GM23248 (cell line): Measurements from ENCODE around the gene CYB5RL. TPM values are rescaled to one million over a fixed set of nuclear protein-coding genes. Genes with fewer than 3 reads are reported as not detected.

Experiments
- DNase-seq: peaks from one replicate; pipeline ENCODE4 v3.0.0-alpha.2; 2015
- H2AFZ ChIP-seq: fragments of 200-600 bp; sonication (generic); 2 replicates; pipeline ENCODE4 v1.6.1; 2016; ENCODE audit warnings: antibody characterized with exemption
- H3F3A ChIP-seq: fragments of 200-600 bp; sonication (generic); 2 replicates; pipeline ENCODE4 v1.6.1; 2016; ENCODE audit warnings: mild to moderate bottlenecking, antibody characterized with exemption, mixed run types; ENCODE audit not compliant: insufficient read depth
- H3K27ac ChIP-seq: fragments of 200-600 bp; sonication (generic); 2 replicates; pipeline ENCODE4 v1.5.1; 2016; ENCODE audit warnings: mild to moderate bottlenecking
- H3K27me3 ChIP-seq: fragments of 200-600 bp; sonication (generic); replicated peaks from 2 replicates; pipeline ENCODE4 v1.6.1; 2016; ENCODE audit warnings: mild to moderate bottlenecking; ENCODE audit not compliant: insufficient read depth
- H3K36me3 ChIP-seq: fragments of 200-600 bp; sonication (generic); 2 replicates; pipeline ENCODE4 v1.6.1; 2016; ENCODE audit warnings: low read depth, mild to moderate bottlenecking
- H3K4me1 ChIP-seq: fragments of 200-600 bp; sonication (generic); 2 replicates; pipeline ENCODE4 v1.6.1; 2016; ENCODE audit warnings: mild to moderate bottlenecking; ENCODE audit not compliant: insufficient read depth
- H3K4me2 ChIP-seq: fragments of 200-600 bp; sonication (generic); one replicate; pipeline ENCODE4 v1.6.1; 2016; ENCODE audit warnings: mild to moderate bottlenecking; ENCODE audit not compliant: unreplicated experiment
- H3K4me3 ChIP-seq: fragments of 200-600 bp; sonication (generic); 2 replicates; pipeline ENCODE4 v1.5.1; 2016; ENCODE audit warnings: mild to moderate bottlenecking
- H3K79me2 ChIP-seq: fragments of 200-600 bp; sonication (generic); 2 replicates; pipeline ENCODE4 v1.6.1; 2016; ENCODE audit warnings: mild to moderate bottlenecking; ENCODE audit not compliant: insufficient read depth
- H3K9ac ChIP-seq: fragments of 200-600 bp; sonication (generic); 2 replicates; pipeline ENCODE4 v1.6.1; 2016; ENCODE audit warnings: mild to moderate bottlenecking
- H3K9me2 ChIP-seq: fragments of 200-600 bp; sonication (generic); 2 replicates; pipeline ENCODE4 v1.6.1; 2016; ENCODE audit warnings: mixed run types, mild to moderate bottlenecking, moderate library complexity; ENCODE audit not compliant: insufficient read depth
- H3K9me3 ChIP-seq: fragments of 200-600 bp; sonication (generic); one replicate; pipeline ENCODE4 v1.6.1; 2017; ENCODE audit warnings: low read depth
- H4K20me1 ChIP-seq: fragments of 200-600 bp; sonication (generic); 2 replicates; pipeline ENCODE4 v1.6.0; 2016; ENCODE audit not compliant: insufficient read depth
- EZH2 ChIP-seq: fragments of 200-600 bp; sonication (generic); IDR thresholded peaks from 2 replicates; pipeline ENCODE4 v1.6.1; 2018; ENCODE audit warnings: antibody characterized with exemption, mild to moderate bottlenecking; ENCODE audit not compliant: insufficient read depth, poor library complexity, severe bottlenecking
- EZH2phosphoT487 ChIP-seq: fragments of 200-600 bp; sonication (generic); IDR thresholded peaks from 2 replicates; pipeline ENCODE4 v1.6.1; 2018; ENCODE audit warnings: antibody characterized with exemption, moderate library complexity, mild to moderate bottlenecking, low read depth; ENCODE audit not compliant: insufficient read depth
- WGBS, 2 experiments: methylation state at CpG; one replicate each; pipeline ENCODE4 v1.1.6; 2015 to 2017; ENCODE audit warnings: low lambda C conversion rate in 2 of 2, low coverage in 1 of 2; ENCODE audit errors: missing lambda C conversion rate in 2 of 2; 5-methylcytosine and 5-hydroxymethylcytosine counted together
- in situ Hi-C: fragments of 300-500 bp; cut with MboI; formaldehyde crosslinking; loops from 2 replicates; pipeline ENCODE4 v1.15.0; 2020
- polyA plus RNA-seq: library from polyadenylated mRNA; unstranded; fragments of >200 nt; fragmentation: Nextera tagmentation; extraction: Ambion mirVana; gene quantifications from 2 replicates; pipeline ENCODE4 v1.2.1, GENCODE V29; 2016
- total RNA-seq: library from RNA; depleted of rRNA; stranded (reverse); fragments of >200 nt; shearing (Covaris generic); gene quantifications from 2 replicates; pipeline ENCODE4 v1.2.3, GENCODE V29; 2014

Gene CYB5RL
- total and polyA plus RNA-seq, 2 experiments from 2014 or later = 2.5 to 3.3 TPM

DNA sequence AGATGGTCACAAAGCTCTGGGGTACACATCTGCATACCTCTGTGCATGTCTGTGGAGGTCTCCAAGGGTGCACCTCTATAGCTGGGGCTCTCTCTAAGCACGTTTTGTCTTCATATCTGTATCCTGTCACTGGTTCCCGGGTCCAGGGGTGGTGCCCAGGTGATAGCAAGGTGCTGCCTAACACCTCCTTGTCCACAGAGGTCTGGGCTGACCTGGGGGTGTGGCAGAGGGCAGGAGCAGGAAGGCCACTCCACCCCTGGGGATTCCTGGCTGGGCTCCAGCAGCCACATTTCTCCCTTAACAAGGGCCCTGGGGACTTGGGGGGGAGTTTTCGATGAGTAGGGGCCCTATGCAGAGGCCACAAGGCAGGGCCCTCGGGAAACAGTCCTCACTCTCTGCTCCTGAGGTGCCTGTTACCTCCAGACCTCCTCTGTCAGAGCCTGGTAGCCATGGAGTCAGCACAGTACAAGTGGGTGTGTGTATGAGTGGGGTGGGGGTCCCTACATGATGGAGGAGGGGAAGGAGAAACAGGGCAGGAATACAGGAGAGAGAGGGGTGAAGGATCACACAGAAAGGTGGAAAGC, 40.0 kb downstream of the CYB5RL start:
- H3K27ac ChIP-seq = no peak overlapping the region
- no peaks in the 10 kb centered on the region for H3K9me2 ChIP-seq
- no peak overlapping the region for H2AFZ ChIP-seq
- no peak overlapping the region for H3K4me3 ChIP-seq
- H3K27me3 ChIP-seq = no peaks in the 10 kb centered on the region
- no peak overlapping the region for H3K4me2 ChIP-seq
- no peaks in the 10 kb centered on the region for H3K79me2 ChIP-seq
- no peaks in the 10 kb centered on the region for H3K4me1 ChIP-seq
- in situ Hi-C loops = no loop called here
- TF ChIP-seq EZH2 (no peak), EZH2phosphoT487 (no peak)
- WGBS, 2 experiments = 48 to 57% methylated on average over 4 of the region's 4 CpGs
- H4K20me1 ChIP-seq = no peaks in the 10 kb centered on the region
- H3K36me3 ChIP-seq = no peaks in the 10 kb centered on the region
- H3K9ac ChIP-seq = no peak overlapping the region
- no peaks in the 10 kb centered on the region for H3K9me3 ChIP-seq
- H3F3A ChIP-seq = no peaks in the 10 kb centered on the region
- DNase-seq = no peak

DNA sequence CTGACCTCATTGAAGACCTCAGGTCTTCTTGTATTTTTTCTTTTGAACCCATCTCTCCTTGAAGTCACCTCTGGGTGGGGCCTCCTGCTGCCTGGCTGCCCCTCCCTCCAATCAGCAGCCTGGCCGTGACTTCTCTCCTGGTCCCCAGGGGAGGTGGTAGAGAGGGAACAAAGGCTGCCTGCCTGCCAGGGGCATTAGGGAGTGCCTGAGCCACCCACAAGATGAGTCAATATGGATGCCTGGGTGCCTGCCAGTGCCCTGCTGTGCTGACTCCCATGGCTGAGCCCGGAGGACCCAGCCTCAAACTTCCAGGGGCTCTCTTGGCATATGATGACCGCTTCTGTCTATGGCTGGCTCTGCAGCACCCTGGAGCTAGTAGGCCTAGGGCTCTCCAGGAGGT, 41.8 kb downstream of the CYB5RL start:
- Histone ChIP-seq H3K36me3 (no peaks in the 10 kb centered on the region), H3K9me3 (no peaks in the 10 kb centered on the region), H3K4me3 (no peak overlapping the region), H4K20me1 (no peaks in the 10 kb centered on the region), H3F3A (peaks cover 10% of the 10 kb centered on the region; the same call in 1 of the 2 replicates), H3K79me2 (no peaks in the 10 kb centered on the region), H3K9me2 (no peaks in the 10 kb centered on the region), H3K4me2 (no peak overlapping the region), H3K9ac (no peak overlapping the region), H3K4me1 (peaks cover 10% of the 10 kb centered on the region), H3K27ac (no peak overlapping the region), H3K27me3 (no peaks in the 10 kb centered on the region), H2AFZ (no peak overlapping the region)
- TF ChIP-seq EZH2 = no peak
- TF ChIP-seq EZH2phosphoT487 = no peak
- in situ Hi-C loops = no loop called here
- peak; percentile 57 for DNase-seq
- 69 to 71% methylated on average over 3 of the region's 3 CpGs for WGBS, 2 experiments

DNA sequence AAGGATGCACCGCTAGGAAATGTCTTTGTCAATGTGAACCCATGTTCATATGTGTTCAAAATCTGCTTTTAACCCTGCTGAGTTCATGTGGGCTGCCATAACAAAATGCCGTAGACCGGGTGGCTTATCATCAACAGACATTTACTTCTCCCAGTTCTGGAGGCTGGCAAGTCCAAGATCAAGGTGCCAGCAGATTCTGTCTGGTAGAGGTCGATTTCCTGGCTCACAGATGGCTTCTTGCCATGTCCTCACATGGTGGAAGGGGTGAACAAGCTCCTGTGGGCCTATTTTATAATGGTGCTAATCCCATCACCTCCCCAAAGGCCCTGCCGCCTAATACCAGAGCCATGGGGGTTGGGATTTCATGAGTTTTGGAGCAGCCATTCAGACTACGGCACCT, 42.4 kb downstream of the CYB5RL start:
- no peak overlapping the region for H3K4me3 ChIP-seq
- in situ Hi-C loops = no loop called here
- no peaks in the 10 kb centered on the region for H3K27me3 ChIP-seq
- no peak for DNase-seq
- H3K36me3 ChIP-seq = no peaks in the 10 kb centered on the region
- H3K9me2 ChIP-seq = no peaks in the 10 kb centered on the region
- TF ChIP-seq EZH2phosphoT487 (no peak), EZH2 (no peak)
- no peaks in the 10 kb centered on the region for H3K79me2 ChIP-seq
- H3K27ac ChIP-seq = no peak overlapping the region
- H3K4me2 ChIP-seq = no peak overlapping the region
- H3K9ac ChIP-seq = no peak overlapping the region
- 78 to 83% methylated on average over 6 of the region's 6 CpGs for WGBS, 2 experiments
- peaks cover 10% of the 10 kb centered on the region; the same call in 1 of the 2 replicates for H3F3A ChIP-seq
- H4K20me1 ChIP-seq = no peaks in the 10 kb centered on the region
- H2AFZ ChIP-seq = no peak overlapping the region
- peaks cover 10% of the 10 kb centered on the region for H3K4me1 ChIP-seq
- no peaks in the 10 kb centered on the region for H3K9me3 ChIP-seq

- no peaks in the 10 kb centered on the region for H3K36me3 ChIP-seq
- no peaks in the 10 kb centered on the region for H3K9me2 ChIP-seq
- H3K27me3 ChIP-seq = no peaks in the 10 kb centered on the region
- H3K27ac ChIP-seq = no peak overlapping the region
- in situ Hi-C loops = no loop called here
- H3F3A ChIP-seq = peaks cover 10% of the 10 kb centered on the region; the same call in 1 of the 2 replicates
- WGBS, 2 experiments = 79 to 82% methylated on average over 7 of the region's 7 CpGs
- no peak overlapping the region for H3K9ac ChIP-seq
- no peaks in the 10 kb centered on the region for H4K20me1 ChIP-seq
- H3K9me3 ChIP-seq = no peaks in the 10 kb centered on the region
- no peaks in the 10 kb centered on the region for H3K79me2 ChIP-seq
- no peak for DNase-seq
- no peak for TF ChIP-seq EZH2phosphoT487
- no peak for TF ChIP-seq EZH2
- H3K4me3 ChIP-seq = no peak overlapping the region
- peaks cover 10% of the 10 kb centered on the region for H3K4me1 ChIP-seq
- H2AFZ ChIP-seq = no peak overlapping the region
- no peak overlapping the region for H3K4me2 ChIP-seq
Measured at GRCh38 chr1:54156986-54157385, 42.8 kb downstream of the CYB5RL start.

GRCh38 chr1:54156201-54156600, 43.6 kb downstream of the CYB5RL start:
- Histone ChIP-seq H3K9me3 (no peaks in the 10 kb centered on the region), H3K9me2 (no peaks in the 10 kb centered on the region), H3K79me2 (no peaks in the 10 kb centered on the region), H3K36me3 (no peaks in the 10 kb centered on the region), H3K4me1 (peaks cover 10% of the 10 kb centered on the region), H3K27me3 (no peaks in the 10 kb centered on the region), H3F3A (peaks cover 10% of the 10 kb centered on the region; the same call in 1 of the 2 replicates), H3K4me3 (no peak overlapping the region), H3K9ac (no peak overlapping the region), H3K27ac (no peak overlapping the region), H2AFZ (no peak overlapping the region), H3K4me2 (no peak overlapping the region), H4K20me1 (no peaks in the 10 kb centered on the region)
- 81 to 88% methylated on average over 3 of the region's 3 CpGs for WGBS, 2 experiments
- in situ Hi-C loops = no loop called here
- no peak for TF ChIP-seq EZH2phosphoT487
- no peak for TF ChIP-seq EZH2
- no peak for DNase-seq
